ENCODE results near the gene DOK4. TPM values are rescaled to one million over a fixed set of nuclear protein-coding genes. Genes with fewer than 3 reads are reported as not detected.

Gene DOK4
- total RNA-seq, 3 donors from 2014 or later (not counting 1 experiment from before 2014, with no cell fraction given), result 0.75 to 2.5 (median 1.5) TPM

GRCh38 chr16:57435838-57436237 is 50.5 kb downstream of the DOK4 start:
- intact Hi-C loops (cut with micrococcal nuclease), result no loop called here
- 100% methylated on average over 1 of the region's 1 CpG for WGBS (ENCODE audit: insufficient coverage)
- no peak overlapping the region for H3K4me3 Mint-ChIP-seq
- no peaks in the 10 kb centered on the region for H3K4me1 Mint-ChIP-seq
- DNase-seq (no peak), ATAC-seq (no peak)
- no peaks in the 10 kb centered on the region for H3K27me3 Mint-ChIP-seq (ENCODE audit: low read depth in 2 of 2)
- H3K36me3 Mint-ChIP-seq, result peaks cover 31% of the 10 kb centered on the region
- TF ChIP-seq CTCF (IDR thresholded peaks at IDR 0.05), result no peak
- Histone ChIP-seq H3K4me3 (ENCODE audit: low read length) (no peak overlapping the region), H3K4me1 (ENCODE audit: control insufficient read depth, insufficient read depth, low read length) (no peaks in the 10 kb centered on the region), H3K27me3 (ENCODE audit: control insufficient read depth, insufficient read depth, low read length) (no peaks in the 10 kb centered on the region), H3K27ac (ENCODE audit: low read length) (no peak overlapping the region), H3K36me3 (ENCODE audit: control insufficient read depth, insufficient read depth, low read length) (peaks cover 69% of the 10 kb centered on the region), H3K9me3 (ENCODE audit: control insufficient read depth, insufficient read depth, low read length) (peaks cover 17% of the 10 kb centered on the region)
- H3K9me3 Mint-ChIP-seq, result peaks cover 0 to 6% of the 10 kb centered on the region in 2 donors
- H3K27ac Mint-ChIP-seq, result no peak overlapping the region

GRCh38 chr16:57434003-57434402 is 52.3 kb downstream of the DOK4 start:
- H3K27me3 Mint-ChIP-seq (ENCODE audit: low read depth in 2 of 2), result no peaks in the 10 kb centered on the region
- no peak overlapping the region for H3K4me3 ChIP-seq (ENCODE audit: low read length)
- H3K36me3 Mint-ChIP-seq, result peaks cover 20% of the 10 kb centered on the region
- peaks cover 77% of the 10 kb centered on the region for H3K36me3 ChIP-seq (ENCODE audit: control insufficient read depth, insufficient read depth, low read length)
- intact Hi-C loops (cut with micrococcal nuclease), result no loop called here
- ATAC-seq, result no peak
- no peak overlapping the region for H3K27ac Mint-ChIP-seq
- peaks cover under 1% of the 10 kb centered on the region for H3K9me3 ChIP-seq (ENCODE audit: control insufficient read depth, insufficient read depth, low read length)
- no peaks in the 10 kb centered on the region for H3K4me1 ChIP-seq (ENCODE audit: control insufficient read depth, insufficient read depth, low read length)
- no peak overlapping the region for H3K4me3 Mint-ChIP-seq
- DNase-seq, result peak in 1 of 2 donors; percentile 55
- no peak overlapping the region for H3K27ac ChIP-seq (ENCODE audit: low read length)
- no peaks in the 10 kb centered on the region for H3K27me3 ChIP-seq (ENCODE audit: control insufficient read depth, insufficient read depth, low read length)
- WGBS (ENCODE audit: insufficient coverage), result 84% methylated on average over 2 of the region's 2 CpGs
- no peaks in the 10 kb centered on the region for H3K4me1 Mint-ChIP-seq
- no peak for TF ChIP-seq CTCF (IDR thresholded peaks at IDR 0.05)
- H3K9me3 Mint-ChIP-seq, result no peaks in the 10 kb centered on the region

- H3K36me3 Mint-ChIP-seq, result peaks cover 13% of the 10 kb centered on the region
- H3K27me3 Mint-ChIP-seq (ENCODE audit: low read depth in 2 of 2), result no peaks in the 10 kb centered on the region
- Histone ChIP-seq H3K27me3 (ENCODE audit: control insufficient read depth, insufficient read depth, low read length) (no peaks in the 10 kb centered on the region), H3K36me3 (ENCODE audit: control insufficient read depth, insufficient read depth, low read length) (peaks cover 75% of the 10 kb centered on the region), H3K27ac (ENCODE audit: low read length) (no peak overlapping the region), H3K4me3 (ENCODE audit: low read length) (no peak overlapping the region), H3K9me3 (ENCODE audit: control insufficient read depth, insufficient read depth, low read length) (no peaks in the 10 kb centered on the region), H3K4me1 (ENCODE audit: control insufficient read depth, insufficient read depth, low read length) (no peaks in the 10 kb centered on the region)
- ATAC-seq (no peak), DNase-seq (peak in 1 of 2 donors; percentile 29)
- no peaks in the 10 kb centered on the region for H3K9me3 Mint-ChIP-seq
- H3K4me3 Mint-ChIP-seq, result no peak overlapping the region
- no peak for TF ChIP-seq CTCF (IDR thresholded peaks at IDR 0.05)
- intact Hi-C loops (cut with micrococcal nuclease), result no loop called here
- H3K4me1 Mint-ChIP-seq, result no peaks in the 10 kb centered on the region
- 93% methylated on average over 3 of the region's 3 CpGs for WGBS (ENCODE audit: insufficient coverage)
- no peak overlapping the region for H3K27ac Mint-ChIP-seq
Observed at GRCh38 chr16:57432989-57433388, 53.3 kb downstream of the DOK4 start.

GRCh38 chr16:57432505-57432904 is 53.8 kb downstream of the DOK4 start:
- H3K36me3 ChIP-seq (ENCODE audit: control insufficient read depth, insufficient read depth, low read length), result peaks cover 78% of the 10 kb centered on the region
- WGBS (ENCODE audit: insufficient coverage), result 100% methylated on average over 2 of the region's 2 CpGs
- no peak for ATAC-seq
- H3K4me3 ChIP-seq (ENCODE audit: low read length), result no peak overlapping the region
- Mint-ChIP-seq H3K4me3 (no peak overlapping the region), H3K27me3 (ENCODE audit: low read depth in 2 of 2) (no peaks in the 10 kb centered on the region), H3K36me3 (peaks cover 16% of the 10 kb centered on the region), H3K4me1 (no peaks in the 10 kb centered on the region), H3K27ac (no peak overlapping the region), H3K9me3 (no peaks in the 10 kb centered on the region)
- no peak for DNase-seq
- H3K27ac ChIP-seq (ENCODE audit: low read length), result no peak overlapping the region
- no peaks in the 10 kb centered on the region for H3K4me1 ChIP-seq (ENCODE audit: control insufficient read depth, insufficient read depth, low read length)
- no peaks in the 10 kb centered on the region for H3K27me3 ChIP-seq (ENCODE audit: control insufficient read depth, insufficient read depth, low read length)
- TF ChIP-seq CTCF (IDR thresholded peaks at IDR 0.05), result no peak
- H3K9me3 ChIP-seq (ENCODE audit: control insufficient read depth, insufficient read depth, low read length), result no peaks in the 10 kb centered on the region
- intact Hi-C loops (cut with micrococcal nuclease), result no loop called here

Data from natural killer cell (primary cell).